Measurements from ENCODE around the gene NR2F1. TPM values are rescaled to one million over a fixed set of nuclear protein-coding genes. Genes with fewer than 3 reads are reported as not detected.

The NR2F1 gene
- total RNA-seq, 2 experiments from 2014 or later, result not detected

DNA sequence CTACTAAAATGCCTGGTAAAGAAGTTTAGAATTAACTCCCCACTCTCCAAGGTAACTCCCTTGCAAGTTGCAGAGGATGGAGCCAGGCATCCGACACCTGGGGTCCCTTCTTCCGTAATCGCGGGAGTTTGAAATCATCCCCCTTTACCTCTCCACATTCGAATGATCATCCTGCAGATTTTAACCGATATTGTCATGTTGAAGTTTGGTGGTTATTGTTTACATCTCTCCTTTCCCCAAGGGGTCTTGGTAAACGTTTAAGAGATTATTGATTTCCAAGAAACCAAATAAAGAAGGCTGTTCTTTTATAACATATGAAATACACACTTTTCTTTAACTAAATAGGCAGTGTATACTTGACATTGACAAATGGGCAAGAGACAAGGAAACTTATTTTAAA is 26.7 kb downstream of the NR2F1 start:
- H3K36me3 Mint-ChIP-seq, result no peaks in the 10 kb centered on the region
- H3K27me3 Mint-ChIP-seq, result peaks cover 95% of the 10 kb centered on the region
- no peak for DNase-seq
- no peak overlapping the region for H3K27ac Mint-ChIP-seq
- peaks cover 15% of the 10 kb centered on the region for H3K4me1 Mint-ChIP-seq
- no peaks in the 10 kb centered on the region for H3K9me3 Mint-ChIP-seq (ENCODE audit: low read depth)
- ATAC-seq, result no peak
- no peak overlapping the region for H3K4me3 Mint-ChIP-seq
- CTCF ChIA-PET, result interaction anchor here (2.6 kb wide), 1 partner anchor 300 kb away, joined by 11 read pairs; no protein-coding TSS in a partner anchor

DNA sequence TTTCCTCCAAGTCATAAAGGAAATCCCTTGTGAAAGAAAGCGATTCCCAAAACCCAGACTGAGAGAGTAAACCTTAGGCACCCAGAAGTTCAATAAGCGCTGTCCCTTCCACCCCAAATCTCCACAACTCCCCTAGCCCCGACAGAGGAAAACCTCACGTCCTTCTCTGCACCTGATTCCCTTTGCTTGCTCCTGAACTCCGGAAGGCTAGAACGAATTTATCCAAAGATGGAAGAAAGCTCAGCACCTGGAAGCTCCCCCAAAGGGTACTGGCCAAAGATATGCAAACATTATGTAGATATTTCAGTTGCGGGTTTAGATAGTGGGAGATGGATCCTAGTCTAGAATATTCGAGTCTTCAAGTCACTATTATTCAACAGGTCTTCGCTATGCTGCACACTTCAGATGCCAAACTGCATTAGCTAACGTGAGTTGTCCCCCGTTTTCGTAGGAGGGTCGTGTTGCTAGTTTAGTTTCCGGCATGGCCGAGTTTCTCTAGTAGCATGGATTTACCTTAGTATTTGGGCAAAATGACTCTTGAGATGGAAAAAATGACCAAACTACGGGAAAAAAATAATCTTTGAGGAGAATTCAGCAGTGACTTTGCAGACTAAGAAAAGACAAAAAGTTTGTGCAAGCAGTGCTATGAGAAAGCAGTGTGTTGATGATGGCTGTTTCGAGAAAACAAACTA is 27.7 kb downstream of the NR2F1 start:
- H3K4me3 Mint-ChIP-seq, result no peak overlapping the region
- H3K27ac Mint-ChIP-seq, result no peak overlapping the region
- H3K9me3 Mint-ChIP-seq (ENCODE audit: low read depth), result no peaks in the 10 kb centered on the region
- peaks cover 15% of the 10 kb centered on the region for H3K4me1 Mint-ChIP-seq
- CTCF ChIA-PET, result interaction anchor here (0.6 to 0.9 kb wide), 2 partner anchors 190 to 510 kb away, joined by 3 to 6 read pairs; no protein-coding TSS in a partner anchor
- DNase-seq (no peak), ATAC-seq (no peak)
- peaks cover 94% of the 10 kb centered on the region for H3K27me3 Mint-ChIP-seq
- no peaks in the 10 kb centered on the region for H3K36me3 Mint-ChIP-seq

- peaks cover 94% of the 10 kb centered on the region for H3K27me3 Mint-ChIP-seq
- DNase-seq, result no peak
- CTCF ChIA-PET, result interaction anchor here (0.9 to 1.4 kb wide), 4 partner anchors 9 to 189 kb away, joined by 3 to 6 read pairs (median 4); partner anchors contain the start of gene NR2F1
- no peak overlapping the region for H3K27ac Mint-ChIP-seq
- peaks cover 15% of the 10 kb centered on the region for H3K4me1 Mint-ChIP-seq
- H3K36me3 Mint-ChIP-seq, result no peaks in the 10 kb centered on the region
- no peak overlapping the region for H3K4me3 Mint-ChIP-seq
- ATAC-seq, result no peak
- no peaks in the 10 kb centered on the region for H3K9me3 Mint-ChIP-seq (ENCODE audit: low read depth)
These were observed 28.4 kb downstream of the NR2F1 start for GRCh38 chr5:93611273-93611975.

- Mint-ChIP-seq H3K27ac (peak overlapping the region; percentile 27), H3K27me3 (peaks cover 94% of the 10 kb centered on the region), H3K4me3 (no peak overlapping the region), H3K4me1 (peaks cover 15% of the 10 kb centered on the region), H3K9me3 (ENCODE audit: low read depth) (no peaks in the 10 kb centered on the region), H3K36me3 (no peaks in the 10 kb centered on the region)
- ATAC-seq (no peak), DNase-seq (no peak)
- CTCF ChIA-PET, result interaction anchor here (1.0 to 1.4 kb wide), 4 partner anchors 9 to 38 kb away, joined by 3 to 6 read pairs (median 3); partner anchors contain the start of gene NR2F1
These were observed 29.2 kb downstream of the NR2F1 start for GRCh38 chr5:93611976-93612854.

DNA sequence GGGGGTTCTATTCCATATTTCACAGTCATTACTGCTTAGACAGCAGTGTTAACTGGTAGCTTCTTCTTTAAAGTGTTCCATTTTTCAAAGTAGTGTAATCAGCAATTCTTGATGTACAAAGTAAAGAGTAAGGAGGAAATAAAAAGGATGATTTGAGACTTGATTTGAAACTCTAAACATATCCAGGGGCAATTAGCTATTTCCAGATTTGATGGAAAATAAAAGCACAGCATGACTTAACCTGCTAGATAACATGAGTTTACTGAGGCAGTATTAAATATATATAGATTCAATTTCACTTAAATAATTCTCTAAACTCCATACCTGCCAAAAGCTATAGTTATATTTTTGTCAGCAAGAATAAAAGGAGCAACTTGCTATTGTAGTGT is 29.8 kb downstream of the NR2F1 start:
- DNase-seq (no peak), ATAC-seq (no peak)
- Mint-ChIP-seq H3K4me3 (no peak overlapping the region), H3K9me3 (ENCODE audit: low read depth) (no peaks in the 10 kb centered on the region), H3K27ac (no peak overlapping the region), H3K4me1 (peaks cover 10% of the 10 kb centered on the region), H3K36me3 (no peaks in the 10 kb centered on the region), H3K27me3 (peaks cover 88% of the 10 kb centered on the region)
- CTCF ChIA-PET, result interaction anchor here (1.0 to 1.4 kb wide), 4 partner anchors 8 to 38 kb away, joined by 3 to 6 read pairs (median 3); partner anchors contain the start of gene NR2F1

DNA sequence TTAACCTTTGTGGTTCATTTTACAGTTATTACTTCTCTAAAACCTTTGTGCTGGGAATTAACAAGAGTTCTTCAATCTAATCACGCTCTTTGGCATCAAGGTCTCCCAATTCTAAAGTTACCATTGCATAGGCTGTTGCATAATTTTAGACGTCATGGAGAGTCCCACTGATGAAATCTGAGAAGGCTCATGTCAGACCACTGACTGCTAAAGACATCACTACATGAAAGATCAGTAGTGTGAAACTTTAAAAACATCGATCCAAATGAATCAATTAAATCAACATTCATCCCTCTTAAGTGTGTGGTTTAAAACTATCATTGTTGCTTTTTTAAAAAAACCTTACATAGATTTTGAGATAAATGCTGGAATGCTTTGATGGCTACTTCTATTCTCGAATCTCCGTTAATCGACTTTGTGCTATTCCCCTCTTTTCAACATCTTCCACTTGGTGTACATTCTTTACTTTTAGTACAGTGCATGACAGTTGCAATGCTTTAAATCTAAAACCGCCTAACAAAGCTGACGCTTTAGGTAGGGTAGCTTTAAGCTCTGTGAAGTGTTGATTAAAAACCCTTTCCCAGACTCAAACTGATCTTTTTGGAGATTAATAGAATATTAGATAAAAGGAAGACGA is 33.6 kb downstream of the NR2F1 start:
- DNase-seq (no peak), ATAC-seq (no peak)
- no peak overlapping the region for H3K27ac Mint-ChIP-seq
- peaks cover 21% of the 10 kb centered on the region for H3K4me1 Mint-ChIP-seq
- no peak overlapping the region for H3K4me3 Mint-ChIP-seq
- CTCF ChIA-PET, result interaction anchor here (1.8 kb wide), 1 partner anchor 9 kb away, joined by 7 read pairs; no protein-coding TSS in a partner anchor
- H3K9me3 Mint-ChIP-seq (ENCODE audit: low read depth), result no peaks in the 10 kb centered on the region
- peaks cover 58% of the 10 kb centered on the region for H3K27me3 Mint-ChIP-seq
- no peaks in the 10 kb centered on the region for H3K36me3 Mint-ChIP-seq

- CTCF ChIA-PET, result interaction anchor here (0.9 to 2.8 kb wide), 6 partner anchors 9 to 180 kb away, joined by 3 to 12 read pairs (median 3); no protein-coding TSS in a partner anchor
- peak; percentile 91 for ATAC-seq
- Mint-ChIP-seq H3K4me3 (peak overlapping the region; percentile 77), H3K27ac (peak overlapping the region; percentile 58), H3K27me3 (peaks cover 42% of the 10 kb centered on the region), H3K4me1 (peaks cover 27% of the 10 kb centered on the region), H3K9me3 (ENCODE audit: low read depth) (no peaks in the 10 kb centered on the region), H3K36me3 (no peaks in the 10 kb centered on the region)
- DNase-seq, result peak; percentile 74
These were observed 37.7 kb downstream of the NR2F1 start for GRCh38 chr5:93620487-93621326.

- CTCF ChIA-PET, result interaction anchor here (0.9 to 2.8 kb wide), 8 partner anchors 9 to 180 kb away, joined by 3 to 12 read pairs (median 3); no protein-coding TSS in a partner anchor
- Mint-ChIP-seq H3K27ac (no peak overlapping the region), H3K4me1 (peaks cover 27% of the 10 kb centered on the region), H3K4me3 (peak overlapping the region; percentile 77), H3K9me3 (ENCODE audit: low read depth) (no peaks in the 10 kb centered on the region), H3K27me3 (peaks cover 36% of the 10 kb centered on the region), H3K36me3 (no peaks in the 10 kb centered on the region)
- ATAC-seq (no peak), DNase-seq (no peak)
These were observed 38.3 kb downstream of the NR2F1 start for GRCh38 chr5:93621327-93621798.

DNA sequence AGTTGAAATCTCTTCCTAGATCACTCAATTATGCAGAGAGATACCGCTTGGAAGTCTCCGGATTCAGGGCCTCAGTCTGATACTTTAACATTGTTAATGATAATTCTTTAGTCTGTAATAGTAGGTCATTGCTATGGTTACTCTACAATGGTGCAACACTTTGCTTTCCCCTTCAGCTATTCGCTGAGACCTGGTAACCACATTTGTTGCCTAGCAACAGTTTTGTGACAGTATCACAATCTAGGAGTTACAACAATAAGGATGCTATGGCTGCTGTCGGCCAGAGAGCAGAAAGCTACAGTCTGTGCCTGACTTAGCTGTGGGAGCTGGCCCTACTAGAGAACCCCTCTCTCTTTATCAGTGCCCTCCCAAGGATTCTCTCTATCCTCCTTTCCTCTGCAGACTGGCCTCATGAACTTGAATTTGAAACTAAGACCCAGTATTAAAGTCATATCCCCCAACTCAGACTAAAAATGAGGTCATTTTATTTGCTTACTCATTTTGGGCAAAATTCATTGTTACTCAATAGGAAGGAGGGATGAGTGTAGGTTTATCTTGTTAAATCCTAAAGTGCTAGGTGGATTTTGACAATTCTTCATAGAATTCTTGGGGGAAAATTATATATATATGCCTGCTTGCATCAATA is 39.3 kb downstream of the NR2F1 start:
- CTCF ChIA-PET, result interaction anchor here (0.9 to 2.8 kb wide), 5 partner anchors 10 to 279 kb away, joined by 3 to 12 read pairs (median 3); no protein-coding TSS in a partner anchor
- Mint-ChIP-seq H3K36me3 (no peaks in the 10 kb centered on the region), H3K27me3 (peaks cover 29% of the 10 kb centered on the region), H3K27ac (no peak overlapping the region), H3K4me3 (peak overlapping the region; percentile 11), H3K9me3 (ENCODE audit: low read depth) (no peaks in the 10 kb centered on the region), H3K4me1 (peaks cover 27% of the 10 kb centered on the region)
- DNase-seq (no peak), ATAC-seq (peak; percentile 48)

DNA sequence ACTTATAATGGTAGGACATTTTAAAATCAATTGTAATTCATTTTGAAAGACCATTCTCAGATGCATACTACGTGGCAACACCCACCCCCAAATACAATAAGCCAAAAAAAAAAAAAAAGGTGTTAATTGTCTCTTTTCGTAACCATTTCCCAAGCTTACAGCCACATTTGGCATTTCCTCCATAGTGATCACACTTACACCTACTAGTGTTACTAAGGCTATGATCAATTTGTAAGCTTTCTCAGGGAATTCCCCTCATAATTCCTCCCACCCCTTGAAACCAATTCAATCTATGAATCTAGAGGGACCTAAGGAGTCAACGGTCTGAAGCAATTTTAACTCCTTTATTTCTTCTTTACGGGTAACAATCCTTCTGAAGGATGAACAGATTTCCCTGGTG is 40.1 kb downstream of the NR2F1 start:
- H3K9me3 Mint-ChIP-seq (ENCODE audit: low read depth), result no peaks in the 10 kb centered on the region
- no peak overlapping the region for H3K4me3 Mint-ChIP-seq
- no peak overlapping the region for H3K27ac Mint-ChIP-seq
- H3K36me3 Mint-ChIP-seq, result no peaks in the 10 kb centered on the region
- DNase-seq, result no peak
- ATAC-seq, result no peak
- H3K27me3 Mint-ChIP-seq, result peaks cover 29% of the 10 kb centered on the region
- H3K4me1 Mint-ChIP-seq, result peaks cover 27% of the 10 kb centered on the region
- CTCF ChIA-PET, result interaction anchor here (1.4 kb wide), 1 partner anchor 278 kb away, joined by 3 read pairs; no protein-coding TSS in a partner anchor

GRCh38 chr5:93626801-93627200 is 43.8 kb downstream of the NR2F1 start:
- no peak overlapping the region for H3K27ac Mint-ChIP-seq
- peaks cover 20% of the 10 kb centered on the region for H3K27me3 Mint-ChIP-seq
- no peaks in the 10 kb centered on the region for H3K9me3 Mint-ChIP-seq (ENCODE audit: low read depth)
- H3K4me1 Mint-ChIP-seq, result peaks cover 9% of the 10 kb centered on the region
- DNase-seq, result no peak
- no peak for ATAC-seq
- no peak overlapping the region for H3K4me3 Mint-ChIP-seq
- CTCF ChIA-PET, result no interaction called here
- no peaks in the 10 kb centered on the region for H3K36me3 Mint-ChIP-seq
